HEK293T (cell line): Measurements from ENCODE around the gene HOXA11.

Experiments
- CTCF ChIA-PET: fragments of 350-600 bp; formaldehyde crosslinking; extraction: SDS; loops from one replicate; lab custom pipeline; 2021; ENCODE audit warnings: antibody characterized with exemption, inconsistent platforms; lab: Yijun Ruan, JAX
- POLR2A ChIA-PET: fragments of 350-600 bp; formaldehyde crosslinking; extraction: SDS; loops from one replicate; lab custom pipeline; 2020; ENCODE audit warnings: antibody characterized with exemption, inconsistent platforms; lab: Yijun Ruan, JAX
- DNase-seq: peaks from one replicate; pipeline ENCODE4 v3.0.0; 2012; ENCODE audit warnings: mixed read lengths; ENCODE audit errors: extremely low spot score
- ARNT ChIP-seq: fragments of 450-650 bp; IDR thresholded peaks from 2 replicates; pipeline ENCODE4 v1.6.1; 2017; ENCODE audit warnings: mild to moderate bottlenecking
- BHLHE40 ChIP-seq: fragments of 450-650 bp; IDR thresholded peaks from 2 replicates; pipeline ENCODE4 v1.6.1; 2016; ENCODE audit warnings: mild to moderate bottlenecking, moderate library complexity, borderline replicate concordance
- CTBP1 ChIP-seq: fragments of 450-650 bp; IDR thresholded peaks from 2 replicates; pipeline ENCODE4 v1.6.1; 2016; ENCODE audit warnings: borderline replicate concordance
- ELF4 ChIP-seq: fragments of 450-650 bp; IDR thresholded peaks from 2 replicates; pipeline ENCODE4 v1.6.1; 2017; ENCODE audit warnings: antibody characterized with exemption
- FOXA1 ChIP-seq: fragments of 450-650 bp; IDR thresholded peaks from 2 replicates; pipeline ENCODE4 v1.6.1; 2016; ENCODE audit warnings: mild to moderate bottlenecking
- FOXK2 ChIP-seq: fragments of 450-650 bp; IDR thresholded peaks from 2 replicates; pipeline ENCODE4 v1.6.1; 2016; ENCODE audit warnings: mild to moderate bottlenecking
- FOXM1 ChIP-seq: fragments of 450-650 bp; IDR thresholded peaks from 2 replicates; pipeline ENCODE4 v1.6.1; 2017; ENCODE audit warnings: mild to moderate bottlenecking, borderline replicate concordance
- HDGF ChIP-seq: fragments of 450-650 bp; IDR thresholded peaks from 2 replicates; pipeline ENCODE4 v1.6.1; 2017; ENCODE audit warnings: antibody characterized with exemption, borderline replicate concordance
- L3MBTL2 ChIP-seq: fragments of 450-650 bp; conservative IDR thresholded peaks from 2 replicates; pipeline ENCODE4 v1.6.1; 2016; ENCODE audit warnings: mild to moderate bottlenecking
- LEF1 ChIP-seq: fragments of 450-650 bp; IDR thresholded peaks from 2 replicates; pipeline ENCODE4 v1.6.1; 2017; ENCODE audit warnings: mild to moderate bottlenecking, borderline replicate concordance
- NFRKB ChIP-seq: fragments of 450-650 bp; IDR thresholded peaks from 2 replicates; pipeline ENCODE4 v1.6.1; 2016; ENCODE audit warnings: mild to moderate bottlenecking, moderate library complexity
- SP1 ChIP-seq: fragments of 450-650 bp; IDR thresholded peaks from 2 replicates; pipeline ENCODE4 v1.6.1; 2017
- SUZ12 ChIP-seq: fragments of 450-650 bp; IDR thresholded peaks from 2 replicates; pipeline ENCODE4 v1.6.1; 2016; ENCODE audit warnings: mild to moderate bottlenecking
- TARDBP ChIP-seq: fragments of 450-650 bp; IDR thresholded peaks from 2 replicates; pipeline ENCODE4 v1.6.1; 2016
- ZNF384 ChIP-seq: fragments of 450-650 bp; IDR thresholded peaks from 2 replicates; pipeline ENCODE4 v1.6.1; 2016
- TF ChIP-seq, protein P1 (sequence below): fragments of 450-650 bp; IDR thresholded peaks from 2 replicates; pipeline ENCODE4 v1.6.1; 2016

The HOXA11 gene

DNA sequence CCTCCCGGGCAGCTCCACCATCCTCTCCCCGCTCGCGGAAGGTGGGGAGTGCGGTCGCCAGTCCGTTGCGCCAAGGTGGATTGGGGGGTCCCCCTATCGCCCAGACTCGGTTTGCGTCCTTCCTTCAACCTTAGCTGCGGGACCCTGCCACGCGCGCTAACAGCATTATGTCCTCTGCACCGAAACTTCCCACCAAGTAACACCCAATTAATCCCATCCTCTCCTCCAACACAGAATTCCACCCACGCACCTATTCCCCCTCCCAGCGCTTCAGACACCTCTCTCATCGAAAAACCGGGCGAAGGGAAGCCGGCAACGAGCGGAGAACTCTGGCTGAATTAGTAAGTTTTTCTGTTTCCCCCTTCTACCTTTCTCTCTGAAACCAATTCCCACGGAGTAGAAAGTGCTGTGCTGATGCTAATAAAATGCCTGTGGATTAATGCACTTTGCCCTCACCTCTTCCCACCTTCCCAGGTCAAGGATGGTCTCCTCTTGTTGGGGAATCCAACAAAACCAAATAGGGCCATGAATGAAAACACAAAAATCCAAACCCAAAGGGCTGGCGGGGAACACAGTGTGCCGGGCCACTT lies 33.6 kb downstream of the HOXA11 start:
- ChIA-PET CTCF (interaction anchor here (0.6 to 1.7 kb wide), 4 partner anchors 8 to 459 kb away, joined by 3 to 5 read pairs (median 4); no protein-coding TSS in a partner anchor), POLR2A (interaction anchor here (0.6 to 17.5 kb wide), 14 partner anchors 8 to 954 kb away, joined by 3 to 367 read pairs (median 6); partner anchors contain the start of genes HOXA1, HOXA10 and HOXA11)
- DNase-seq = no peak
- no peak for TF ChIP-seq TARDBP
- no peak for TF ChIP-seq FOXK2
- no peak for TF ChIP-seq FOXM1
- TF ChIP-seq ARNT = no peak
- no peak for TF ChIP-seq HDGF

DNA sequence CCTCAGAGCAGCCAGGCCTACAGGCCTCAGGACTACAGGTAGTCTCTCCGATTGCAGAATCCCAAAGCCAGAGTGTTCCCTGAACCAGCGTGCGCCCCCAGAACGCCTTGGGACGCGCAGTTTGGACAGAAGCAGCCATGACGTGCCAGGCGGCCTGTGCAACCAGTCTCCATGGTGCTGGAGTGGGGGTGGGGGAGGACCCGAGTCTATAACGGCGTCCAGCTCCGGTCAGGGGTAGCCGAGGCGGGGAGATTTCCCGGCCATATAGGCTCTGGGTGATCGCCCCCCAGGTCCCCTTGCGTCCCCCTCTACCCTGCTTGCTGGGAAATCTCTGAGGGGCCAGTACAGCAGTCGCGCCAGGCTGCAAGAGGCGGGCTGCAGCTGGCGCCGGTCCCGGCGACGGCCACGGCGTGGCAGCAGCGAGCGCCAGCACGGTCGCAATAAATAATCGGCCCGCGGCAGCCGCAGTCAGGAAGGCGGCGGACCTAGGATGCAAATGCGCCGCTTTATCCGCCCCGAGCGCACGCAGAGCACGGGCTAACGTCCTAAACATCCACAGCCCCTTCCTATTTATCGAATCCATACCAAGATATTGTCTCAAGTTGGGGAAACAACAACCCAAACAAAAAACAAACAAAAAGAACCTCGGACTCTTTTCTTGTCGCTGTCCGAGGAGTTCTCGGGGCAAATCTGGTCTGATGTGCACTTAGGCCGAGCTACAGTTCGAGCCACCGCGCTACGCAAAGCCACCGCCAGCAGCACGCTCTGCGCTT lies 34.3 kb downstream of the HOXA11 start:
- DNase-seq = no peak
- CTCF ChIA-PET = interaction anchor here (0.6 to 2.0 kb wide), 7 partner anchors 9 to 459 kb away, joined by 3 to 10 read pairs (median 3); no protein-coding TSS in a partner anchor
- POLR2A ChIA-PET = interaction anchor here (0.6 to 17.5 kb wide), 18 partner anchors 8 to 956 kb away, joined by 3 to 367 read pairs (median 4); partner anchors contain the start of genes HOXA1, HOXA10, HOXA11 and HOXA4
- TF ChIP-seq L3MBTL2 = no peak
- TF ChIP-seq, protein P1, sequence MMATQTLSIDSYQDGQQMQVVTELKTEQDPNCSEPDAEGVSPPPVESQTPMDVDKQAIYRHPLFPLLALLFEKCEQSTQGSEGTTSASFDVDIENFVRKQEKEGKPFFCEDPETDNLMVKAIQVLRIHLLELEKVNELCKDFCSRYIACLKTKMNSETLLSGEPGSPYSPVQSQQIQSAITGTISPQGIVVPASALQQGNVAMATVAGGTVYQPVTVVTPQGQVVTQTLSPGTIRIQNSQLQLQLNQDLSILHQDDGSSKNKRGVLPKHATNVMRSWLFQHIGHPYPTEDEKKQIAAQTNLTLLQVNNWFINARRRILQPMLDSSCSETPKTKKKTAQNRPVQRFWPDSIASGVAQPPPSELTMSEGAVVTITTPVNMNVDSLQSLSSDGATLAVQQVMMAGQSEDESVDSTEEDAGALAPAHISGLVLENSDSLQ = peak; percentile 96
- no peak for TF ChIP-seq NFRKB
- TF ChIP-seq HDGF = 0 out of 2 replicates have a peak, but pooled peaks have one; percentile 34
- TF ChIP-seq ARNT = no peak

DNA sequence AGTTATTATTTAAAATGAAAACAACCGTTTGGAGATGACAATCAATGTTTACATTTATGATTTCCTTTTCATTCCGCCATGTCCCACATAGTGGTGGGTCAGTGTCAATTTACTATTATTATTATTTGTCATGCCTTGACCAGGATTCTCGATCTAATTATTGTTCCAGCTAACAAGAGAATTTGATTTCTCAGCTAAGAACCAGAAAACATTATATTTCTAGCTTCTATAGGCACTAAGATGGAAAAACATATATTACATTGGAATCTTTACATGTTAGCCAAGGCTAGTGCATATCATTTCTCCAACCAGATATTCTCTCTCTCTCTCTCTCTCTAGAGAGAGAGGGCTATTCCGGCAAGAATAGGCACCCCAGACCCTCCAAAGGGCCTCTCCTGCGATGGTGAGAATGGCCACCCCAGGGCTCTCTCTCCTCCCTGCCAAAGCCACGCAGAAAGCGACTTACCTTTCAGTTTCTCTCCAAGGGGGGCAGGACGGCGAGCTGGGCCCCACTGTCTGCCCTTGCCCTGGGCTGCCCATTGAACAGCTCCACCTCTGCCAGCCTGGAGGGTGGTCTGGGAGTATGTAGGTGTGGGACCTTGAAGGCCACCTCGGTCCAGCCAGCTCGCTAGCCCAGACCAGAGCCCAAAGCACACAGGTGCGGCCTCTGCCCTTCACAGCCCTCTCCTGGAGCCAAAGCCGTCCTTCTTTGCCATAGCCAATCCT lies 35.0 kb downstream of the HOXA11 start:
- CTCF ChIA-PET = interaction anchor here (0.8 to 2.0 kb wide), 6 partner anchors 8 to 52 kb away, joined by 3 to 10 read pairs (median 4); no protein-coding TSS in a partner anchor

DNA sequence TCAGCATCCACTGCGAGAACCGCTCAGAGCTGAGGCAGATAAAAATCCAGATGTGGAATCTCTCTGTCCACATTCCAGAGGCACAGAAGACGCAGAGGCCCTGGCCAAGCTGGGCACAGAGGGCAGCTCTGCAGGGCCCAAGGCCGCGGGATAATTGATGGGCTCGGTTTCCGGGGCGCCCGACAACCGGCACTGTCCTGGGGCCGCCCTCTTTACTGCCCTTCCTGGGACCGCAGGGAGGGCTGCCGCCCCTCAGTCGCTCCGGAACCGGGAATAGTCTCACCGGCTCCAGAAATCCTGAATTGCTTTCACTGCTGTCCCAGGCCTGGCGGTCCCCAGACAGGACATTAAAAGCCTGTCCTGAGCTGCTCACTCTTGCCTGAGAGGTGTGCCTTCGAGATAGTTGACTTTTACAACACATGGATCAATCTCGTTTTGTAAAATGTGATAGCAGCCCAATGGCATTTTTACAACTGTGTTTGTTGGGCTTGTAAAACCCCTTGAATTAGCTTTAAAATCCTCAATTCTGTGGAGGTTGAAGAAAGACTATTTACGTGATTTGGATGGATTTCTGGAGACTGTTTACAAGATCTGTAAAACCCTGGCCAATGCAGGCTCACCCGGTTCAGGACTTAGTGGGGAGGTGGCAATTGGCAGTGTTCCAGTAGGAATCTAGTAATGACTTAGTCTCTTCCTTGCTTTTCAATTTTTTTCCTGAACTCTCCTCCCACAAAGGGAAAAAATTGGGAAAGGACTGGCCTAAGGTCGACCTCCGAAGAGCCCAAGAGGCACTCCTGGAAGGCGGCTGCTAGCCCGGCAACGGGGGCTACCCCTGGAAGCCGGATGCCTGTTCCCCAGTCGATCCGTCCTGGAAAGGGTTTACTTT lies 36.0 kb downstream of the HOXA11 start:
- POLR2A ChIA-PET = interaction anchor here (0.7 to 17.5 kb wide), 20 partner anchors 8 to 952 kb away, joined by 3 to 367 read pairs (median 6); partner anchors contain the start of genes CBX3, HNRNPA2B1, HOXA10 and HOXA11
- TF ChIP-seq SP1 (no peak), FOXM1 (no peak), SUZ12 (no peak), ARNT (peak; percentile 44; the same call in 1 of the 2 replicates), FOXA1 (no peak), ELF4 (no peak), CTBP1 (peak; percentile 68; the same call in 1 of the 2 replicates), NFRKB (no peak), LEF1 (no peak), ZNF384 (no peak)
- TF ChIP-seq, protein P1 = peak; percentile 86
- DNase-seq = no peak
- CTCF ChIA-PET = interaction anchor here (0.7 to 2.0 kb wide), 5 partner anchors 12 to 784 kb away, joined by 3 to 10 read pairs (median 4); no protein-coding TSS in a partner anchor

More for the DNA sequence above, 35.0 kb downstream of the HOXA11 start:
- POLR2A ChIA-PET = interaction anchor here (0.7 to 17.5 kb wide), 18 partner anchors 9 to 956 kb away, joined by 3 to 367 read pairs (median 6); partner anchors contain the start of genes HOXA1, HOXA10, HOXA11 and HOXA4
- no peak for DNase-seq
- TF ChIP-seq ARNT = no peak
- TF ChIP-seq LEF1 = no peak
- TF ChIP-seq, protein P1 = no peak
- no peak for TF ChIP-seq BHLHE40
- TF ChIP-seq HDGF = no peak
- TF ChIP-seq ELF4 = no peak
- TF ChIP-seq NFRKB = no peak
